MM.1S (cell line): ENCODE data around the gene LYSMD3.

ENCODE experiments used
- DNase-seq: peaks from one replicate; pipeline ENCODE4 v3.0.0-alpha.2; 2015
- H2AFZ ChIP-seq: fragments of 300-600 bp; sonication (generic); 2 replicates; pipeline ENCODE4 v1.6.0; 2016; ENCODE audit warnings: antibody characterized with exemption, low read length
- H3F3A ChIP-seq: fragments of 300-600 bp; sonication (generic); 2 replicates; pipeline ENCODE4 v1.6.1; 2016; ENCODE audit warnings: mild to moderate bottlenecking, antibody characterized with exemption, low read length, moderate library complexity, mixed read lengths; ENCODE audit not compliant: insufficient read depth
- H3K27ac ChIP-seq: fragments of 300-600 bp; sonication (generic); 2 replicates; pipeline ENCODE4 v1.5.1; 2016; ENCODE audit warnings: mild to moderate bottlenecking, low read length
- H3K27me3 ChIP-seq: fragments of 300-600 bp; sonication (generic); replicated peaks from 2 replicates; pipeline ENCODE4 v1.6.0; 2016; ENCODE audit warnings: low read length; ENCODE audit not compliant: insufficient read depth
- H3K36me3 ChIP-seq: fragments of 300-600 bp; sonication (generic); replicated peaks from 2 replicates; pipeline ENCODE4 v1.6.1; 2016; ENCODE audit warnings: mild to moderate bottlenecking, low read length, mixed read lengths; ENCODE audit not compliant: insufficient read depth
- H3K4me1 ChIP-seq: fragments of 300-600 bp; sonication (generic); 2 replicates; pipeline ENCODE4 v1.6.1; 2016; ENCODE audit warnings: low read length, mixed read lengths
- H3K4me2 ChIP-seq: fragments of 300-600 bp; sonication (generic); 2 replicates; pipeline ENCODE4 v1.6.0; 2016; ENCODE audit warnings: low read depth, low read length
- H3K4me3 ChIP-seq: fragments of 300-600 bp; sonication (generic); 2 replicates; pipeline ENCODE4 v1.5.1; 2016; ENCODE audit warnings: low read length, mixed read lengths
- H3K79me2 ChIP-seq: fragments of 300-600 bp; sonication (generic); 2 replicates; pipeline ENCODE4 v1.6.1; 2016; ENCODE audit warnings: mixed run types, low read length, mixed read lengths
- H3K9ac ChIP-seq: fragments of 300-600 bp; sonication (generic); 2 replicates; pipeline ENCODE4 v1.6.1; 2016; ENCODE audit warnings: low read length, mixed read lengths
- H3K9me2 ChIP-seq: fragments of 300-600 bp; sonication (generic); replicated peaks from 2 replicates; pipeline ENCODE4 v1.6.1; 2016; ENCODE audit warnings: mild to moderate bottlenecking, low read length, mixed read lengths; ENCODE audit not compliant: insufficient read depth
- H3K9me3 ChIP-seq: fragments of 300-600 bp; sonication (generic); replicated peaks from 2 replicates; pipeline ENCODE4 v1.6.1; 2016; ENCODE audit warnings: mild to moderate bottlenecking, low read length, mixed read lengths; ENCODE audit not compliant: insufficient read depth
- H4K20me1 ChIP-seq: fragments of 300-600 bp; sonication (generic); 2 replicates; pipeline ENCODE4 v1.6.1; 2016; ENCODE audit warnings: mild to moderate bottlenecking, low read length, moderate library complexity, mixed read lengths; ENCODE audit not compliant: insufficient read depth
- CTCF ChIP-seq: fragments of 300-600 bp; sonication (generic); IDR thresholded peaks from 2 replicates; pipeline ENCODE4 v1.5.1; 2016; ENCODE audit warnings: antibody characterized with exemption, low read length, mixed read lengths
- EZH2 ChIP-seq: fragments of 300-600 bp; sonication (generic); optimal IDR thresholded peaks from 2 replicates; pipeline ENCODE3; 2017; ENCODE audit warnings: low read depth, mild to moderate bottlenecking, antibody characterized with exemption, low read length, mixed read lengths
- EZH2phosphoT487 ChIP-seq: fragments of 300-600 bp; sonication (generic); IDR thresholded peaks from 2 replicates; pipeline ENCODE4 v1.6.1; 2018; ENCODE audit warnings: antibody characterized with exemption, low read length

The LYSMD3 gene

GRCh38 chr5:90555666-90556065 lies 26.3 kb upstream of the LYSMD3 start:
- H2AFZ ChIP-seq: no peak overlapping the region
- no peak overlapping the region for H3K4me2 ChIP-seq
- H3K9me2 ChIP-seq: no peaks in the 10 kb centered on the region
- H3K9ac ChIP-seq: no peak overlapping the region
- no peaks in the 10 kb centered on the region for H3F3A ChIP-seq
- H3K4me1 ChIP-seq: peaks cover 8% of the 10 kb centered on the region; the same call in 1 of the 2 replicates
- no peaks in the 10 kb centered on the region for H4K20me1 ChIP-seq
- H3K9me3 ChIP-seq: no peaks in the 10 kb centered on the region
- H3K27me3 ChIP-seq: no peaks in the 10 kb centered on the region
- 0 out of 2 replicates have a peak, but pooled peaks cover 3% of the 10 kb centered on the region for H3K79me2 ChIP-seq
- no peak overlapping the region for H3K4me3 ChIP-seq
- H3K27ac ChIP-seq: no peak overlapping the region
- H3K36me3 ChIP-seq: no peaks in the 10 kb centered on the region
- no peak for TF ChIP-seq CTCF
- TF ChIP-seq EZH2phosphoT487: no peak
- no peak for TF ChIP-seq EZH2
- DNase-seq: no peak

GRCh38 chr5:90554358-90555006 lies 25.1 kb upstream of the LYSMD3 start:
- Histone ChIP-seq H3K9me2 (no peaks in the 10 kb centered on the region), H3K27me3 (no peaks in the 10 kb centered on the region), H3K4me2 (no peak overlapping the region), H3K4me1 (peaks cover 6% of the 10 kb centered on the region; the same call in 1 of the 2 replicates), H3F3A (no peaks in the 10 kb centered on the region), H3K36me3 (no peaks in the 10 kb centered on the region), H2AFZ (no peak overlapping the region), H4K20me1 (no peaks in the 10 kb centered on the region), H3K9me3 (no peaks in the 10 kb centered on the region), H3K4me3 (no peak overlapping the region), H3K79me2 (0 out of 2 replicates have a peak, but pooled peaks cover under 1% of the 10 kb centered on the region), H3K9ac (no peak overlapping the region), H3K27ac (no peak overlapping the region)
- TF ChIP-seq EZH2 (no peak), CTCF (no peak), EZH2phosphoT487 (no peak)
- no peak for DNase-seq

- no peak overlapping the region for H3K9ac ChIP-seq
- H3K4me2 ChIP-seq: no peak overlapping the region
- H4K20me1 ChIP-seq: no peaks in the 10 kb centered on the region
- no peak for TF ChIP-seq EZH2phosphoT487
- TF ChIP-seq EZH2: no peak
- no peak for TF ChIP-seq CTCF
- H2AFZ ChIP-seq: no peak overlapping the region
- no peaks in the 10 kb centered on the region for H3K27me3 ChIP-seq
- no peaks in the 10 kb centered on the region for H3K36me3 ChIP-seq
- DNase-seq: no peak
- H3K9me2 ChIP-seq: no peaks in the 10 kb centered on the region
- peaks cover 4% of the 10 kb centered on the region; the same call in 1 of the 2 replicates for H3K4me1 ChIP-seq
- no peaks in the 10 kb centered on the region for H3K79me2 ChIP-seq
- H3K27ac ChIP-seq: no peak overlapping the region
- no peaks in the 10 kb centered on the region for H3F3A ChIP-seq
- H3K4me3 ChIP-seq: no peak overlapping the region
- H3K9me3 ChIP-seq: no peaks in the 10 kb centered on the region
These were observed 24.3 kb upstream of the LYSMD3 start for GRCh38 chr5:90553711-90554110.
